A673 (cell line): ENCODE results near the gene PPIL6.

Experiments used
- EZH2 ChIP-seq: fragments of 200-600 bp; sonication (generic); IDR thresholded peaks from 2 replicates; pipeline ENCODE4 v1.6.1; 2017; ENCODE audit warnings: borderline replicate concordance, low read depth, mild to moderate bottlenecking, mixed read lengths, antibody characterized with exemption, low read length; ENCODE audit not compliant: poor library complexity, severe bottlenecking
- TF ChIP-seq, protein P1 (sequence below): fragments of 300-800, 200-600 bp; sonication (generic); conservative IDR thresholded peaks from 2 replicates; pipeline ENCODE4 v1.5.1; 2017; ENCODE audit warnings: low read depth, mild to moderate bottlenecking, antibody characterized with exemption, low read length, moderate library complexity, mixed read lengths

DNA sequence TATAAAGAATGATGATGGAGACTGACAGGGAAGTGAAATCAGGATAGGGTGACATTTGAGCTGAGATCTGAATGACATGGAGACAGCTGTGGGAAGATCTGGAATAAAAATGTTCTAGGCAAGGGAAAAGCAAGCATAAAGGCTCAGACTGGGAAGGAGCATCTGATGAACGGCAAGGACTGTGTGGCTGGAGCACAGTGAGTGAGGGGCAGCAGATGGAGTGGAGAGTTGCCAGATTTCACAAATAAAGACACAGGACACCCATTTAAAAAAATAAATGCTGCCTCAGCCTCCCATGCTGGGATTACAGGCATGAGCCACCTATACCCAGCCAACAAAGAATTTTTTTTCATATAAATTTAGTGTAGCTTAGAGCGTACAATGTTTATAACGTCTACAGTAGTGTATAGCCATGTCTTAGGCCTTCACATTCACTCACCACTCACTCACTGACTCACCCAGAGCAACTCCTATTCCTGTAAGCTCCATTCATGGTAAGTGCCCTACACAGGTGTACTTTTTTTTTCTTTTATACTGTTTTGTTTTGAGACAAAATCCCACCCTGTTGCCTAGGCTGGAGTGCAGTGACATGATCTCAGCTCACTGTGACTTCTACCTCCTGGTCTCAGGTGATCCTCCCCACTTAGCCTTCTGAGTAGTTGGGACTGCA, 45.0 kb upstream of the PPIL6 start:
- no peak for TF ChIP-seq EZH2
- TF ChIP-seq, protein P1, sequence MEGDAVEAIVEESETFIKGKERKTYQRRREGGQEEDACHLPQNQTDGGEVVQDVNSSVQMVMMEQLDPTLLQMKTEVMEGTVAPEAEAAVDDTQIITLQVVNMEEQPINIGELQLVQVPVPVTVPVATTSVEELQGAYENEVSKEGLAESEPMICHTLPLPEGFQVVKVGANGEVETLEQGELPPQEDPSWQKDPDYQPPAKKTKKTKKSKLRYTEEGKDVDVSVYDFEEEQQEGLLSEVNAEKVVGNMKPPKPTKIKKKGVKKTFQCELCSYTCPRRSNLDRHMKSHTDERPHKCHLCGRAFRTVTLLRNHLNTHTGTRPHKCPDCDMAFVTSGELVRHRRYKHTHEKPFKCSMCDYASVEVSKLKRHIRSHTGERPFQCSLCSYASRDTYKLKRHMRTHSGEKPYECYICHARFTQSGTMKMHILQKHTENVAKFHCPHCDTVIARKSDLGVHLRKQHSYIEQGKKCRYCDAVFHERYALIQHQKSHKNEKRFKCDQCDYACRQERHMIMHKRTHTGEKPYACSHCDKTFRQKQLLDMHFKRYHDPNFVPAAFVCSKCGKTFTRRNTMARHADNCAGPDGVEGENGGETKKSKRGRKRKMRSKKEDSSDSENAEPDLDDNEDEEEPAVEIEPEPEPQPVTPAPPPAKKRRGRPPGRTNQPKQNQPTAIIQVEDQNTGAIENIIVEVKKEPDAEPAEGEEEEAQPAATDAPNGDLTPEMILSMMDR: no peak
